ENCODE results near the gene XIAP. TPM values are rescaled to one million over a fixed set of nuclear protein-coding genes. Genes with fewer than 3 reads are reported as not detected.
"Not testable (repeated sequence)": the region's sequence is repeated elsewhere in the genome, so short reads cannot be mapped to it uniquely, and the experiment has no call there.

XIAP gene
- total and polyA plus RNA-seq, 9 donors: 12.4 to 56.0 (median 38.7) TPM

DNA sequence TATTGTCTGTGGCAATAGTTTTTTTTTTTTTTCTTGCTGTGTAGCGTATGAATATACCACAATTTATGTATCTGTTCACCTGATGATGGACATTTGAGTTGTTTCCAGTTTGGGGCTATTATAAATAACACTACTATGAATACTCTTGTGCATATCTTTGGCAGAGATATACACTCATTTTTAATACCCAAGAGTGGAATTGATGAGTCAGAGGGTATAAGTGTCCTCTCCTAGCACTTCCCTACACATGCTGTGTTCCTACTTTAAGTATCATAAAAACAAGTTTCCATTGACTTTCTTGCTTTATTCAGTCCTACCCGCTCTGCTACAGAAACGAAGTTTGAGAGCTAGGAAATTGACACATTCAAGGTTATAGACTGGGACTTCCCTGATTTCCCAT is 39.8 kb downstream of the XIAP start:
- no peaks in the 10 kb centered on the region for H3K36me3 ChIP-seq

DNA sequence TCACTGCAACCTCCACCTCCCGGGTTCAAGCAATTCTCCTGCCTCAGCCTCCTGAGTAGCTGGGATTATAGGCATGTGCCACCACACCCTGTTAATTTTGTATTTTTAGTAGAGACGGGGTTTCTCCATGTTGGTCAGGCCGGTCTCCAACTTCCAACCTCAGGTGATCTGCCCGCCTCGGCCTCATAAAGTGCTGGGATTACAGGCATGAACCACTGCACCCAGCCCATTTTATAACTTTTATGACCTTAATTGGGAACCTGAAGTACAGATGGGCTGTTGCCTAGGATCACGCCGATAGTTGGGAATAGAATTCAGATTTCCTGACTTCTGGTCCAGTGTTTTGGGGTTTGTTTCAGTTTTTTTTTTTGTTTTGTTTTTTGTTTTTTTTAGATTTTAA is 43.4 kb downstream of the XIAP start:
- intact Hi-C loops (cut with DNase I); H3K9me3 ChIP-seq; H3K27me3 ChIP-seq; H3K27ac ChIP-seq; DNase-seq; H3K4me1 ChIP-seq (ENCODE audit: insufficient read depth); H3K4me3 ChIP-seq; H3K36me3 ChIP-seq: not testable (repeated sequence)
- 92 to 95% (median 93%) methylated on average over 7 of the region's 7 CpGs for WGBS, 3 donors

More for the DNA sequence above, 39.8 kb downstream of the XIAP start:
- no peaks in the 10 kb centered on the region for H3K9me3 ChIP-seq
- TF ChIP-seq POLR2A (IDR thresholded peaks at IDR 0.05) (no peak), EP300 (IDR thresholded peaks at IDR 0.05) (no peak)
- TF ChIP-seq, protein P1, sequence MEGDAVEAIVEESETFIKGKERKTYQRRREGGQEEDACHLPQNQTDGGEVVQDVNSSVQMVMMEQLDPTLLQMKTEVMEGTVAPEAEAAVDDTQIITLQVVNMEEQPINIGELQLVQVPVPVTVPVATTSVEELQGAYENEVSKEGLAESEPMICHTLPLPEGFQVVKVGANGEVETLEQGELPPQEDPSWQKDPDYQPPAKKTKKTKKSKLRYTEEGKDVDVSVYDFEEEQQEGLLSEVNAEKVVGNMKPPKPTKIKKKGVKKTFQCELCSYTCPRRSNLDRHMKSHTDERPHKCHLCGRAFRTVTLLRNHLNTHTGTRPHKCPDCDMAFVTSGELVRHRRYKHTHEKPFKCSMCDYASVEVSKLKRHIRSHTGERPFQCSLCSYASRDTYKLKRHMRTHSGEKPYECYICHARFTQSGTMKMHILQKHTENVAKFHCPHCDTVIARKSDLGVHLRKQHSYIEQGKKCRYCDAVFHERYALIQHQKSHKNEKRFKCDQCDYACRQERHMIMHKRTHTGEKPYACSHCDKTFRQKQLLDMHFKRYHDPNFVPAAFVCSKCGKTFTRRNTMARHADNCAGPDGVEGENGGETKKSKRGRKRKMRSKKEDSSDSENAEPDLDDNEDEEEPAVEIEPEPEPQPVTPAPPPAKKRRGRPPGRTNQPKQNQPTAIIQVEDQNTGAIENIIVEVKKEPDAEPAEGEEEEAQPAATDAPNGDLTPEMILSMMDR (IDR thresholded peaks at IDR 0.05): no peak
- H3K4me1 ChIP-seq (ENCODE audit: insufficient read depth): no peaks in the 10 kb centered on the region
- no peak overlapping the region for H3K4me3 ChIP-seq
- no peak overlapping the region for H3K27ac ChIP-seq
- no peak for DNase-seq
- intact Hi-C loops (cut with DNase I): no loop called here
- H3K27me3 ChIP-seq: no peaks in the 10 kb centered on the region
- WGBS, 3 donors: 64 to 66% (median 65%) methylated on average over 3 of the region's 3 CpGs

DNA sequence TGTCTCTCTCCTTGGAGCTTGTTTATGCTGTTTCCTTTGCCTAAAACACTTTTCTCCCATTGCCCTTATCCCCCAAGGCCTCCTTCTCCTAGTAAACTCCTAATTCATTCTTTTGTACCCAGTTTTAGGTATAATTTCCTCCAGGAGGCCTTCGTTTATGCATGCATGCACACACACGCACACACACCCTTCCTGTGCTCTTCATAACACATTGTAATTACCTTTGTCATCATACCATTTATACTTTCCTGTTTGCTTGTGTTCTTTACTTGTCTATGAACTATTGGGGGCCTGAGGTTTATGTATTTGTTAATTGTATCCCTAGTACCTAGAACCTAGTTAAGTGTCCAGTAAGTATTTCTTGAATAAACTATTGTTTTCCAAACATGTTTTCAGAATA is 45.5 kb downstream of the XIAP start:
- no peaks in the 10 kb centered on the region for H3K27me3 ChIP-seq
- H3K36me3 ChIP-seq: no peaks in the 10 kb centered on the region
- H3K9me3 ChIP-seq: no peaks in the 10 kb centered on the region
- H3K4me3 ChIP-seq: no peak overlapping the region
- intact Hi-C loops (cut with DNase I): no loop called here
- TF ChIP-seq POLR2A (IDR thresholded peaks at IDR 0.05): no peak
- no peak for TF ChIP-seq EP300 (IDR thresholded peaks at IDR 0.05)
- TF ChIP-seq, protein P1 (IDR thresholded peaks at IDR 0.05): no peak
- H3K4me1 ChIP-seq (ENCODE audit: insufficient read depth): no peaks in the 10 kb centered on the region
- H3K27ac ChIP-seq: no peak overlapping the region
- no peak for DNase-seq
- WGBS, 3 donors: 55 to 65% (median 64%) methylated on average over 2 of the region's 2 CpGs

DNA sequence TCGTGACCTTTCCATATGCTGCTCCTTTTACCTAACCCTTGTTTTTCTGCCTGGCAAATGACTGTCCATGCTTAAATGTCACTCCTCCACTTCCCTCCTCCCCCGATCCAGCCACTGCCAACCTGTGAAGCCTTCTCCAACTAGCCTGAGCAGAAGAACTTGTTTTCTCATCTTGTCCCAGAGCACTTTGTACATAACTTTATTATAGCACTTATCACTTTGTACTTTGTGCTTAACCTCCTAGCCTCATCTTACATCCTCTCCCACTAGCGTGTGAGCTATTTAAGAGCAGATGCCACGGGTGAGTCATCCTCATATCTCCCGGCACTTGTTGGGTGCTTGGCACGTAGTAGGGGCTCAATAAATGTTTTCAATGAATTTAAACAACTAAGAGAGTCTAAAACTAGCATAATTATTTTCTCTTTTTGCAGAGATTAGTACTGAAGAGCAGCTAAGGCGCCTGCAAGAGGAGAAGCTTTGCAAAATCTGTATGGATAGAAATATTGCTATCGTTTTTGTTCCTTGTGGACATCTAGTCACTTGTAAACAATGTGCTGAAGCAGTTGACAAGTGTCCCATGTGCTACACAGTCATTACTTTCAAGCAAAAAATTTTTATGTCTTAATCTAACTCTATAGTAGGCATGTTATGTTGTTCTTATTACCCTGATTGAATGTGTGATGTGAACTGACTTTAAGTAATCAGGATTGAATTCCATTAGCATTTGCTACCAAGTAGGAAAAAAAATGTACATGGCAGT is 46.9 kb downstream of the XIAP start:
- Histone ChIP-seq H3K4me3 (no peak overlapping the region), H3K9me3 (no peaks in the 10 kb centered on the region), H3K27ac (no peak overlapping the region), H3K4me1 (ENCODE audit: insufficient read depth) (no peaks in the 10 kb centered on the region), H3K27me3 (no peaks in the 10 kb centered on the region), H3K36me3 (no peaks in the 10 kb centered on the region)
- WGBS, 3 donors: 44 to 57% (median 51%) methylated on average over 8 of the region's 8 CpGs
- TF ChIP-seq EP300 (IDR thresholded peaks at IDR 0.05) (no peak), POLR2A (IDR thresholded peaks at IDR 0.05) (no peak)
- TF ChIP-seq, protein P1 (IDR thresholded peaks at IDR 0.05): no peak
- DNase-seq: no peak
- intact Hi-C loops (cut with DNase I): no loop called here

DNA sequence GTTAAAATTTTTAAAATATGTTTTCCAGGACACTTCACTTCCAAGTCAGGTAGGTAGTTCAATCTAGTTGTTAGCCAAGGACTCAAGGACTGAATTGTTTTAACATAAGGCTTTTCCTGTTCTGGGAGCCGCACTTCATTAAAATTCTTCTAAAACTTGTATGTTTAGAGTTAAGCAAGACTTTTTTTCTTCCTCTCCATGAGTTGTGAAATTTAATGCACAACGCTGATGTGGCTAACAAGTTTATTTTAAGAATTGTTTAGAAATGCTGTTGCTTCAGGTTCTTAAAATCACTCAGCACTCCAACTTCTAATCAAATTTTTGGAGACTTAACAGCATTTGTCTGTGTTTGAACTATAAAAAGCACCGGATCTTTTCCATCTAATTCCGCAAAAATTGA is 49.7 kb downstream of the XIAP start:
- no peak for DNase-seq
- Histone ChIP-seq H3K4me3 (no peak overlapping the region), H3K4me1 (ENCODE audit: insufficient read depth) (no peaks in the 10 kb centered on the region), H3K27ac (no peak overlapping the region), H3K27me3 (no peaks in the 10 kb centered on the region), H3K36me3 (no peaks in the 10 kb centered on the region), H3K9me3 (no peaks in the 10 kb centered on the region)
- WGBS, 3 donors: 55 to 81% (median 62%) methylated on average over 4 of the region's 4 CpGs
- TF ChIP-seq EP300 (IDR thresholded peaks at IDR 0.05) (no peak), POLR2A (IDR thresholded peaks at IDR 0.05) (no peak)
- TF ChIP-seq, protein P1 (IDR thresholded peaks at IDR 0.05): no peak
- intact Hi-C loops (cut with DNase I): no loop called here

Measured in ovary (tissue), 9 donors.